Stimulated activated naive CD8-positive, alpha-beta T cell treated with anti-CD3 and anti-CD28 coated beads, Interleukin-15, amount 100 ng/mL, for 72 hours (primary cell): ENCODE results near the gene FBXO8.

ENCODE experiments used
- ATAC-seq: fragments of 150-1000 bp; cut with Tn5 transposase; 2 replicates; pipeline ENCODE4 v1.10.0; 2021; ENCODE audit warnings: mild to moderate bottlenecking, moderate library complexity
- DNase-seq, 2 donors: peaks; one replicate each; pipeline ENCODE4 v3.0.0; 2021 to 2022
- H3K27ac Mint-ChIP-seq, 2 donors: one replicate each; pipeline ENCODE4 v1.8.0; 2022; ENCODE audit warnings: mild to moderate bottlenecking in 2 of 2, mixed read lengths in 2 of 2, moderate library complexity in 2 of 2
- H3K27me3 Mint-ChIP-seq: one replicate; pipeline ENCODE4 v1.8.0; 2022; ENCODE audit warnings: mixed read lengths
- H3K4me1 Mint-ChIP-seq: one replicate; pipeline ENCODE4 v1.8.0; 2022; ENCODE audit warnings: mild to moderate bottlenecking, mixed read lengths
- H3K4me3 Mint-ChIP-seq, 2 donors: one replicate each; pipeline ENCODE4 v1.8.0; 2022; ENCODE audit warnings: mild to moderate bottlenecking in 2 of 2, mixed read lengths in 2 of 2, moderate library complexity in 1 of 2
- H3K9me3 Mint-ChIP-seq, 2 donors: one replicate each; pipeline ENCODE4 v1.8.0; 2022; ENCODE audit warnings: mixed read lengths in 2 of 2

The FBXO8 gene, protein sequence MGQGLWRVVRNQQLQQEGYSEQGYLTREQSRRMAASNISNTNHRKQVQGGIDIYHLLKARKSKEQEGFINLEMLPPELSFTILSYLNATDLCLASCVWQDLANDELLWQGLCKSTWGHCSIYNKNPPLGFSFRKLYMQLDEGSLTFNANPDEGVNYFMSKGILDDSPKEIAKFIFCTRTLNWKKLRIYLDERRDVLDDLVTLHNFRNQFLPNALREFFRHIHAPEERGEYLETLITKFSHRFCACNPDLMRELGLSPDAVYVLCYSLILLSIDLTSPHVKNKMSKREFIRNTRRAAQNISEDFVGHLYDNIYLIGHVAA

DNA sequence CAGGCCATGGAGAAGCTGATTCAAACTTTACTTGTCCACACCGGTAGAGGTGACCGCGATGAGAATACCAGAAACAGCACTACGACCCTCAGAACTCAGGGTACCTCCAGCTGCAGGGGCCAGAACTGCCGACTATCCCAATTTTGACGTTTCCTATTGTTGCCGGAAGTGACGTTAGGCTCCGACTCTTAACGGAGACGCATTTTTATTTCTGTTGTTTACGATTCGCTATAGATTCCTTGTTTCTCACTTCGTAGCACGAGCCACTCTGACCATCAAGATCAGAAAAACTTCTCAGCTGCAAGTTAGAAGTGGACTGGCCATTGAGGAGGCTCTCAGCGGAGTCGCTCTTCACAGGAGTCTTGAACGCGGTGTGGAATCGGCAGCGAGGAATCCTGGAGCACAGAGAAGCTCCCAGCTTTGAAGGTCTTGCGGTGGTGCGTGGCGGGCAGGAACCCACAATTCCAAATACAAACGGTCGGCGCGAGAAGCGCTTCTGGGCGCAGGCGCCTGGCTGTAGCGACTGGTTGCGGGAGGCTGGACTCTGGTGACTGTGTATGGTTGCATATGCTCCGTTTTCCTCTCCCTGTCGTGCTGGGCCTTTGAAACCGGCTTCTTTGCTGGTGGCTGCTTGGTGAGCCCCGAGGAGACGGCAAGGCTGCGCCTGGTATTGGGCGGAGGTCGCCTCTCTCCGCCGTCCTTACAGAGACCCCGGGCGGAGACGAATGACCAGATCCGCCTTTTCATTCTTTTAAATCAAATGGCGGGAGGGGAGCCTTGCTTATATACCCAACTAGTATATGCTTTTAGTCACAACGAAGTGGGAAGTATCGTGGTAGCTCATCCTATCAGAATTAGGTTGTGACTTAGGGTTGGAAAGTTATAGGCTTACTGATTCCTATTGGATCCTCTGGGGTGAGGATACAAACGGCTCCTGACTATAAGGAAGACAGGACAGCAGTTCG is at the start of gene FBXO8, which contains the start of gene CEP44:
Gene FBXO8, minus strand, starts transcription at position 161 of the 965 bp plus-strand sequence. CDS start 20,575 bp downstream, outside the sequence.
Gene CEP44, plus strand, starts transcription at position 405 of the 965 bp plus-strand sequence. CDS start 15,211 bp downstream, outside the sequence.
- peak; percentile 59 to 70 for DNase-seq
- no peaks in the 10 kb centered on the region for H3K27me3 Mint-ChIP-seq
- ATAC-seq = peak; percentile 81
- no peaks in the 10 kb centered on the region for H3K9me3 Mint-ChIP-seq
- H3K4me3 Mint-ChIP-seq = peak within 1 kb of the TSS; percentile 97
- H3K27ac Mint-ChIP-seq = peak within 1 kb of the TSS; percentile 99 to 100
- H3K4me1 Mint-ChIP-seq = peaks cover 64% of the 10 kb centered on the region

DNA sequence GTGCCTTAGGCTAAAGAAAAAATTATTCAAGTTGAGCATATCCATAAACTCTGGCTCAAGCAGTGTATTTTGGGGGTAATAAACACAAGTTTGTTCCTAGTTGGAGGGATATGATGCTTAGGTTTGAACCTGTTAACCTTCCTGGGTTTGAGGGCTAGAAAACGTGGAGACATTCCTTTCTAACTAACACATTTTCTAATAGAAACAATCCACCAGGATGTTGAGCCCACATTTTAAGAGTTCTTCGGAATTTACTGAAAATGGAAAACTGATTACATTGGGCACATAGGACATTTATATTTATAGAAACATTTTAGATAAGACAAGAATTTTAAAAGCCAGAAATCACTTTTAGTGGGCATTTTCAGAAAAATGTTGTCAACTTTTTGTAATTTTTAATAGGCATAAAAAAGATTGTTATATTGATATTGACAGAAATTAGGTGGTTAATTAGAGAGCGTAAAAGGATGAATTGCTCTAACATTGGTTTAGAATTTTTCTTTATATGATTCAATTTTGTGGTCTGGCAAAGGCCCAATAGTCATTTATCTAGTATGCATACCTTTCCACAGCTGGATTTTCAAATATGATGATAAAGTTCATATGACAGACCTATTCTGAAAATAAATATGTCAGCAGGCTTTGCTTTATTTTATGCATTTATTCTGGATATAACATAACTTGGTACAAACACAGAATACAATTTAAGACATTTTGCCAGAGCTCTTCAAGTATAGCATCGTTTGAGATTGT is 49.5 kb upstream of the FBXO8 start:
- DNase-seq = no peak
- no peak overlapping the region for H3K27ac Mint-ChIP-seq
- no peaks in the 10 kb centered on the region for H3K27me3 Mint-ChIP-seq
- no peaks in the 10 kb centered on the region for H3K9me3 Mint-ChIP-seq
- ATAC-seq = no peak
- no peak overlapping the region for H3K4me3 Mint-ChIP-seq
- H3K4me1 Mint-ChIP-seq = no peaks in the 10 kb centered on the region

DNA sequence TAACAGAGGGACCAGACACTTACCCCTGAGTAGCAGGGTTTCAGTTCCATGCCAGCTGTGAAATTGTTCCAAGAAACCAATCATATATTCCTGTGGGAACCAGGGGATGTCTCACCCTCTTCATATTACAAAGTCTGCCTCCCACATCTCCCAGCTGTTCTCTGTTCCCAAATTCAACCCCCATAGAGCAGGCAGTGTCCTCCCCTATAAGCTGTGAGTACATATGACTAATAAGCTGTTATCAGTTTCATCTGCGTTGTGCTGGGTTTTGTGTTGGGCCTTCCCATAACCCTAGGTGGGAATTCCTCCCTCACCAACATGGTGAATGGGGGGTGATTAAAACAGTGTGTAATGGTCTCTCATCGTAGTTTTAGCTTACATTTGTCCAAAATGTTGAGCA is 41.3 kb upstream of the FBXO8 start:
- ATAC-seq (no peak), DNase-seq (no peak)
- H3K27ac Mint-ChIP-seq = no peak overlapping the region
- H3K4me3 Mint-ChIP-seq = no peak overlapping the region
- no peaks in the 10 kb centered on the region for H3K4me1 Mint-ChIP-seq
- no peaks in the 10 kb centered on the region for H3K27me3 Mint-ChIP-seq
- no peaks in the 10 kb centered on the region for H3K9me3 Mint-ChIP-seq

DNA sequence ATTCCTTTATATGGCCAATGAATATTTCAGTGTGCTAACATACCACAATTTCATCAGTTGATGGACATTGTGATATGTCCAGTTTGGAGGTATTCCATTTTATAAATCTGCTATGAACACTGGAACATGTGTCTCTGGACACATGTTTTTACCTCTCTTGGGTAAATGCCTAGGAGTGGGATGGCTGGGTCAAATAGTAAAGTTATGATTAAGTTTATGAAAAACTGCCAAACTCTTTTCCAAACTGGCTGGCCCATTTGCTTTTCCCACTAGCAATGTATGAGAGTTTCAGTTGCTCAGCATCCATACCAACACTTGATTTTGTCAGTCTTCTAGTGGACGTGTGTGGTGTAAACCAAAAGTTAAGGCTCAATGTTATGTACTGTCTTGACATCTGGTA is 40.8 kb upstream of the FBXO8 start:
- no peaks in the 10 kb centered on the region for H3K27me3 Mint-ChIP-seq
- no peak overlapping the region for H3K27ac Mint-ChIP-seq

DNA sequence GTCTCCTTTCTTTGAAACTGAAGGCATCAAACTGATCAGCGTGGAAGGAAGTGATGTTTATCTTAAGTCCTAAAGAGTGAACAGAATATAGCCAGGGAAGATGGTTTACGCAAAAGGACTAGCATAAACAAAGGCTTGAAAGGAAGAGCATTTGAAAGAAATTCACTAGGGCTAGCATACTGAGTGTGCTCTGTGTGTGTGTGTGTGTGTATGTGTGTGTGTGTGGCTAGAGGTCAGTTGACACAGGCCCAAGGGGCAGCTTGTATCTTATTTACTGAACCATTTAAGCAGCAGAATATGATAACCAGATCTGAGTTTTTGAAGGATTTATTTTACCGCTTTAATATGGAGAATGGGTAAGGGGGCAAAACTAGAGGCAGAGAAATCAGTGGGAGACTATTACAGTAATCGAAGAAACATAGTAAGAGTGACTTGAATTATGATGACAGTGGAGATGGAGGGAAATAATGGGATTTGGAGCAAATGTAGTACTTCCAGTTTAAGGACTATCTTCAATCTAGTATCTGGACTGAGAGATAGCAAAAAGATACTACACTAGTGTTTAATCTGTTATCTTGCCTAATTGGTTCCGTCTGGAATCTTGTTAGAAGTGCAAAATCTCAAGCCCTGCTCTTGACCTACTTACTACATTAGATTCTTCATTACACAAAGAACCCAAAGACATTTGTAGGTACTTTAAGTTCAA is 37.2 kb upstream of the FBXO8 start:
- no peak overlapping the region for H3K4me3 Mint-ChIP-seq
- H3K27me3 Mint-ChIP-seq = no peaks in the 10 kb centered on the region
- H3K4me1 Mint-ChIP-seq = no peaks in the 10 kb centered on the region
- no peak for ATAC-seq
- no peak overlapping the region for H3K27ac Mint-ChIP-seq
- no peak for DNase-seq
- H3K9me3 Mint-ChIP-seq = no peaks in the 10 kb centered on the region

More for the DNA sequence above, 40.8 kb upstream of the FBXO8 start:
- ATAC-seq (no peak), DNase-seq (no peak)
- H3K4me3 Mint-ChIP-seq = no peak overlapping the region
- no peaks in the 10 kb centered on the region for H3K9me3 Mint-ChIP-seq
- no peaks in the 10 kb centered on the region for H3K4me1 Mint-ChIP-seq

DNA sequence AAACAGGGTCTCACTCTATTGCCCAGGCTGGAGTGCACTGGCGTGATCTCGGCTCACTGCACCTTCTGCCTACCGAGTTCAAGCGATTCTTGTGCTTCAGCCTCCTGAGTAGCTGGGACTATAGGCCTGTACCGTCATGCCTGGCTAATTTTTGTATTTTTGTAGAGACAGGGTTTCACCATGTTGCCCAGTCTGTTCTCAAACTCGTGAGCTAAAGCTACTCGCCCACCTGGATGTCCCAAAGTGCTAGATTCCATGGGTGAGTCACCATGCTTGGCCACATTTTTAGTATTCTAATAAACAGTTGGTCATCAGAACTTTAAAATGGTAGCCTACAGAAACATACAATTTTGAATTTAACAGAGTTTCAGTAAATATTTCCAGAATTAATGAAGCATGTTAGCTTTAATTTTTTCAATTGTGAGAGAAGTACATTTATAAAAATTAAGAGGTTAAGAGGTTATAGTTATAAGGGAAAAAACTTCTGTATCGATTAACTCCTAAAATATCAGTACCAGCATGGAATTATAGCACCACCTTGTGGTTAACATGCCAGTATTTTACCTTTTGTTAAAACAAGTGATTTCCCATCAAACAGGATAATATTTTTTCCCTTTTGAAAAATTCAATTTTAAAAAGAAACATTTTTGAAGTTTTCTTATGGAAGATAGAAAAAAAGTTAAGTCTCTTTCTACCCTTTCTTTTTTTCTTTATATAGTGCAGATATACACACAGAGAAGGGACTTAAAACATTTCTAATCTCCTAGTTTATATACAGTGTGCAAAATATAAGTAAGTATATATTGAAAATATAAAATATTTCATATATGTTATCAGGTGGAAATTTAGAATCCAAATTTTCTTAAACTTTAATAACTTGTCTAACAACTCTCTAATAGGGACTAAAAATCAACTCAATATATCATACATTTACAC is 35.6 kb upstream of the FBXO8 start:
- Mint-ChIP-seq H3K9me3 (no peaks in the 10 kb centered on the region), H3K27me3 (no peaks in the 10 kb centered on the region), H3K27ac (no peak overlapping the region), H3K4me1 (no peaks in the 10 kb centered on the region), H3K4me3 (no peak overlapping the region)
- no peak for ATAC-seq
- DNase-seq = no peak

DNA sequence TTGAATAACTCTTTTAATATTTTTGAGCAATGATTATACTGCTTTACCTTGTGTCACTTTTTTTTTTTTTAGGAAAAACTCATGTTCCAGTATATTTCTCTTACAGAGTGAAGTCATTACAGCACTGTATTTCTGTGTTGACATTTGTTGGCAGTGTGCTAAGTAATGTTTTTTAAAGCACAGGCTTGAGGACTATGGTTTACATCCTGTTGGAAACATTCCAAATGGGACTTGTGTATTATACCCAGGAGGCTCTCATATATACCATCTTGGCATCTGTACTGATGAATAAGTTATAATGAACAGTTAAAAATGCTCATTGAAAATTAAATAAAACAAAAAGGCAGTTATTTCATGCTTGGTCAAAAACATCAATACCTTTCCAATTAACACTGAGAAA is 34.1 kb upstream of the FBXO8 start:
- ATAC-seq (no peak), DNase-seq (no peak)
- Mint-ChIP-seq H3K27ac (no peak overlapping the region), H3K27me3 (no peaks in the 10 kb centered on the region), H3K9me3 (no peaks in the 10 kb centered on the region), H3K4me3 (no peak overlapping the region), H3K4me1 (no peaks in the 10 kb centered on the region)

DNA sequence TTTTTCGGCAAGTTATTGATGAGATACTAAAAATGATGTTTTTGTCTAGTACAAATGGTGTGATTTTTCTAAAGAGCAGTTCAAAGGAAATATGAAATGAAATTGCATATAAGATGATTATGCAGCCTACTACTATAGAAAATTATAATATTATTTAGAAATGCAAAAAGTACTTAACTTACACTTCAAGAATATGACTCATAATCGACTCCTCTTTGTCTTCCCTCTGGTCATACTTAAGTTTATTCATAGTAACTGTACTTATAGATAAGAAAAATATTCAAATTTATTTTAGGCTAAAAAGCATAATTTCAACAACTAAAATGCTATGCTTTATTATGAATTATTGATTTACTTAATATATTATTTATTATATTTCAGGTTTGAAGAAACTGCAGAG is 33.5 kb upstream of the FBXO8 start:
- no peak for DNase-seq
- ATAC-seq = no peak
- no peaks in the 10 kb centered on the region for H3K27me3 Mint-ChIP-seq
- no peak overlapping the region for H3K27ac Mint-ChIP-seq
- no peaks in the 10 kb centered on the region for H3K9me3 Mint-ChIP-seq
- no peaks in the 10 kb centered on the region for H3K4me1 Mint-ChIP-seq
- H3K4me3 Mint-ChIP-seq = no peak overlapping the region

DNA sequence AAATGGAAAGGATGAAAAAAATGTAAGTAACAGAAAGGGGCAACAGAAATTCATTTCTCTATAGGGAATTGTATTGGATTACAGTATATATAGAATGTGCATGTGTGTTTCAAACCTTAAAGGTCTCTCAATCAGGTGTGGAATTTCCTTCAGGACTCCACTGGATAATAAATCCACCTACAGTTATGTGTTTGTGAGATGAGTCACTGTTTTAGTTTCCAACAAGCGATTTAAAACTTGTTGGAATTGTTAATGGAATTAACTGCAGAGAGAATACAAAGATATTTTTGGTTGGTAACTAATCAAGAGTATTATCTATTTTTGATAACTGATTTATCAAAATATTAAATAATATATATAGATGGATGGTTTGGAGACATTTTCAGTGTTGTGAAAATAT is 33.1 kb upstream of the FBXO8 start:
- no peak overlapping the region for H3K27ac Mint-ChIP-seq
- H3K4me1 Mint-ChIP-seq = no peaks in the 10 kb centered on the region
- ATAC-seq (no peak), DNase-seq (no peak)
- H3K9me3 Mint-ChIP-seq = no peaks in the 10 kb centered on the region
- H3K27me3 Mint-ChIP-seq = no peaks in the 10 kb centered on the region
- H3K4me3 Mint-ChIP-seq = no peak overlapping the region

DNA sequence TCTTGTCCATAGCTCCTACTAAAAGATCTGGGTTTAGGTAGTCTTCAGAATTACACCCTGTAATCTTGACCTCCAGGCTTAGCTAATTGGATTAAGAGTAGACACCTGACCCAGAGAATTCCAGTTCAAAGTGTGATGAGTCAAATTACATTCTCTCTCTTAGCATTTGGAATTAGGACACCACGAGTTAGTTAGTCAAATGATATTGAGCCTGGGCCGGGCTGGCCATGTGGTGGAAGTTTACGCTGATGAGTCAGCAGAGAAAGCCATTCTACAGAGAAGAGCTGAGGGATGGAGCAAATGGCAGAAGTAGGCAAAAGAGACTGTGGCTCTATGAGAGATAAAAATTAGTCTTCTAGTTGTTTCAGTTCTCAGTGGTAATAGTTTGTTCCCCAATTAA is 31.3 kb upstream of the FBXO8 start:
- DNase-seq (no peak), ATAC-seq (no peak)
- no peaks in the 10 kb centered on the region for H3K27me3 Mint-ChIP-seq
- no peak overlapping the region for H3K4me3 Mint-ChIP-seq
- H3K9me3 Mint-ChIP-seq = no peaks in the 10 kb centered on the region
- no peaks in the 10 kb centered on the region for H3K4me1 Mint-ChIP-seq
- no peak overlapping the region for H3K27ac Mint-ChIP-seq

DNA sequence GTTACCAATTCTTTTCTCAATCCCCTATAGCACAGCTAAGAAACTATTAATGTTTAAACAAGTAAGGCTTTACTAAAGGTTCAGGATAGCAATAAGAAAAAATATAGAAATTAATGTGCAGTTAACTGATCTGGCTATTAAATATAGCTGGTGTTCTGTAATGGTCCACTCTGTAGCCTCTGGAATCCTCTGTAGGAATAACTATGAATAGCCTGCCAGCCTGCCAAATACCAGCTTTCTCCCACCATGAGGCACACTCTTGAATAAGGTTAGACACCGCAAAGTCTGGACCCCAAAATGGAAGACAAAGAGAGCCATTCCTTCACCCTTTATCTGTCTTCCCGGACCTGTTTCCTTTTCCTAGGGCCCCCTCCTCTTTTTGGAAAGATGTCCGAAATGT is 30.8 kb upstream of the FBXO8 start:
- no peak for DNase-seq
- Mint-ChIP-seq H3K27me3 (no peaks in the 10 kb centered on the region), H3K4me1 (no peaks in the 10 kb centered on the region), H3K9me3 (no peaks in the 10 kb centered on the region), H3K4me3 (no peak overlapping the region), H3K27ac (no peak overlapping the region)
- no peak for ATAC-seq

DNA sequence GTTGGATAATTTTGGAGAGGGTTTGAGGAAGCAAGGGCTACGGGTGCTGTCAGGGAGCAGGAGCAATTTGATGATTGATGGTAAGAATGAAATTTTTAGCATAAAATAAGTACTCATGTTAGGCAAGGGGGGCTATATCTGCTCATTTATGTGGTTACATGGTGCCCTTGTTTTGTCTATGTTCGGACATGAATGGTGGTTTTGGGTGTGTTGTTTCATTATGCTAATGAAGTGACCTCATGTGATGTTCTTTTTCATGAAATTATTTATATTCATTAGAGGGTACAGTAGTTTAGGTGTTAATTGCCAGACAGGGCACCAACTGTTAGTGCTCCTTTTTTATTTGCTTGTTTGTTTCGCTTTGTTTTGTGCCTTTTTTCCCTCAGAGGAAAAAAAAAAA is 29.5 kb upstream of the FBXO8 start:
- Mint-ChIP-seq H3K9me3 (no peaks in the 10 kb centered on the region), H3K4me3 (no peak overlapping the region), H3K27ac (peak overlapping the region in 1 of 2 donors; percentile 1)

DNA sequence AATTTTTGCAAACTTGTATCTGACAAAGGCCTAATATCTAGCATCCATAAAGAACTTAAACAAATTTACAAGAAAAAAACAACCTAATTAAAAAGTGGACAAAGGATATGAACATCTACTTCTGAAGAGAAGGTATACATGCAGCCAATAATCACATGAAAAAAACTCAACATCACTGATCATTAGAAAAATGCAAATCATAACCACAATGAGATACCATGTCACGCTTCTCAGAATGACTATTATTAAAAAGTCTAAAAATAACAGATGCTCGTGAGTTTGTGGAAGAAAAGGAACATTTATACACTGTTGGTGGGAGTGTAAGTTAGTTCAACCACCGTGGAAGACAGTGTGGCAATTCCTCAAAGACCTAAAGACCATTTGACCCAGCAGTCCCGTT is 24.2 kb upstream of the FBXO8 start:
- Mint-ChIP-seq H3K4me3 (no peak overlapping the region), H3K9me3 (no peaks in the 10 kb centered on the region), H3K27ac (no peak overlapping the region), H3K4me1 (no peaks in the 10 kb centered on the region), H3K27me3 (no peaks in the 10 kb centered on the region)
- ATAC-seq (no peak), DNase-seq (no peak)

More for the DNA sequence above, 29.5 kb upstream of the FBXO8 start:
- ATAC-seq = no peak
- H3K4me1 Mint-ChIP-seq = no peaks in the 10 kb centered on the region
- DNase-seq = no peak
- no peaks in the 10 kb centered on the region for H3K27me3 Mint-ChIP-seq

DNA sequence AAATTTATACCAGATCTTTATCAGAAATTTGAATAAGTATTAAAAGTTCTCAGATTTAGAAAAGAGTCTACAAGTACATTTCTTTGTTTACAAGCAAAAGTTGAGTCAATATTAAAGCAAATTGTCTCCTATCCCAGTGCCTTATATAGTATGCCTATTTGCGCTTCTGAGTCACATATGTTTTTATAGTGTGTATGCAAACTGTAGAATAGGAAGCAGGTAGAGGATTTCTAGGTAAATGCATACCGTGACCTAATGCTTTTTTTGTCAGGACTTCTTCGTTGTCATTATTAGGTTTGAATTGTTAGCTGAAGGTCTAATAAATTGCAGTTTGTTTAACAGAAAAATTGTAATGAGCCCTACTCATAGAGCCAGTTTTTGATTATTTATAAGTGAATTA is 22.5 kb upstream of the FBXO8 start:
- H3K4me1 Mint-ChIP-seq = no peaks in the 10 kb centered on the region
- no peak overlapping the region for H3K27ac Mint-ChIP-seq
- H3K4me3 Mint-ChIP-seq = no peak overlapping the region
- DNase-seq (no peak), ATAC-seq (no peak)
- no peaks in the 10 kb centered on the region for H3K27me3 Mint-ChIP-seq
- no peaks in the 10 kb centered on the region for H3K9me3 Mint-ChIP-seq
